K562 (cell line): Measurements from ENCODE around the gene DIPK2A. TPM values are rescaled to one million over a fixed set of nuclear protein-coding genes. Genes with fewer than 3 reads are reported as not detected.

Source experiments
- ATAC-seq: fragments of 200-7000 bp; cut with Tn5 transposase; 3 replicates; pipeline ENCODE4 v1.9.1; 2020; ENCODE audit warnings: moderate library complexity
- BruUV-seq: library from RNA; stranded (reverse); fragments of 400-500 nt; replicated peaks from 2 replicates; lab custom pipeline; 2021; lab: Mats Ljungman, UMichigan
- CTCF ChIA-PET: fragments of 300-600 bp; formaldehyde crosslinking; extraction: SDS; loops from one replicate; lab custom pipeline; 2021; ENCODE audit warnings: low intra/inter-chr PET ratio; lab: Yijun Ruan, JAX
- POLR2A ChIA-PET: fragments of 300-600, 350-650 bp; sonication (Branson Sonifier 250); formaldehyde crosslinking; extraction: SDS; loops from one replicate; lab custom pipeline; 2021; ENCODE audit warnings: antibody characterized with exemption, inconsistent platforms; lab: Yijun Ruan, JAX
- DNase-seq, 4 experiments: peaks; one replicate each; pipeline versions ENCODE4 v3.0.0 to v3.0.0-alpha.2; 2011 to 2018; ENCODE audit warnings: low spot score in 3 of 4, mixed read lengths in 3 of 4; ENCODE audit errors: extremely low read depth in 1 of 4
- FAIRE-seq: peaks from 2 replicates; lab custom pipeline; 2011; peaks lifted over from hg19 to GRCh38; lab: Jason Lieb, UNC
- H2AFZ ChIP-seq: 2 replicates; pipeline ENCODE4 v1.6.0; 2011; ENCODE audit warnings: low read depth, low read length, control low read depth, inconsistent platforms
- H3K27ac ChIP-seq: fragments of 200-600 bp; 3 replicates; pipeline ENCODE4 v1.8.0; 2011; ENCODE audit warnings: low read depth, mild to moderate bottlenecking, control low read depth, inconsistent platforms, low read length, moderate library complexity, mixed read lengths; ENCODE audit errors: extremely low read depth
- H3K27me3 ChIP-seq, 2 experiments: fragments of 300-600 bp in 1 of 2; 2 replicates in 1 of 2; 3 replicates in 1 of 2; pipeline versions ENCODE4 v1.6.0 to v1.8.0; 2011; ENCODE audit warnings: inconsistent platforms in 2 of 2, low read length in 2 of 2, mild to moderate bottlenecking in 1 of 2, mixed read lengths in 1 of 2, moderate library complexity in 1 of 2; ENCODE audit not compliant: control insufficient read depth in 2 of 2, insufficient read depth in 2 of 2
- H3K36me3 ChIP-seq: fragments of 300-600 bp; 3 replicates; pipeline ENCODE4 v1.8.0; 2011; ENCODE audit warnings: mild to moderate bottlenecking, low read length, inconsistent platforms; ENCODE audit not compliant: control insufficient read depth, insufficient read depth
- H3K4me1 ChIP-seq, 2 experiments: fragments of 200-600 bp in 1 of 2; replicated peaks in 1 of 2; 2 replicates in 1 of 2; 3 replicates in 1 of 2; pipeline versions ENCODE4 v1.5.1 to v1.8.0; 2011; ENCODE audit warnings: inconsistent platforms in 2 of 2, low read length in 2 of 2, mild to moderate bottlenecking in 1 of 2, mixed read lengths in 1 of 2, moderate library complexity in 1 of 2; ENCODE audit not compliant: control insufficient read depth in 2 of 2, insufficient read depth in 2 of 2
- H3K4me2 ChIP-seq: 2 replicates; pipeline ENCODE4 v1.6.1; 2011; ENCODE audit warnings: low read length, control low read depth, inconsistent platforms, mixed read lengths; ENCODE audit not compliant: insufficient read depth
- H3K4me3 ChIP-seq: fragments of 200-600 bp; sonication (generic), shearing (Covaris generic); 2 replicates; pipeline ENCODE4 v1.5.1; 2016; ENCODE audit warnings: control low read depth, inconsistent platforms
- H3K79me2 ChIP-seq: fragments of 200-600 bp; 3 replicates; pipeline ENCODE4 v1.8.0; 2011; ENCODE audit warnings: low read length, inconsistent platforms; ENCODE audit not compliant: control insufficient read depth, insufficient read depth
- H3K9ac ChIP-seq, 2 experiments: 2 replicates each; pipeline versions ENCODE4 v1.6.0 to v1.6.1; 2011; ENCODE audit warnings: low read depth in 2 of 2, low read length in 2 of 2, control low read depth in 1 of 2, inconsistent platforms in 1 of 2, mild to moderate bottlenecking in 1 of 2, mixed read lengths in 1 of 2; ENCODE audit not compliant: insufficient read depth in 1 of 2
- H3K9me1 ChIP-seq: one replicate; pipeline ENCODE4 v1.6.0; 2011; ENCODE audit warnings: inconsistent platforms, mild to moderate bottlenecking, low read length, moderate library complexity; ENCODE audit not compliant: control insufficient read depth, insufficient read depth
- H3K9me3 ChIP-seq: replicated peaks from 2 replicates; pipeline ENCODE4 v1.5.1; 2011; ENCODE audit warnings: low read depth, low read length, inconsistent platforms; ENCODE audit not compliant: control insufficient read depth, insufficient read depth
- H4K20me1 ChIP-seq: replicated peaks from 2 replicates; pipeline ENCODE4 v1.6.1; 2011; ENCODE audit warnings: low read length, inconsistent platforms, mixed read lengths; ENCODE audit not compliant: control insufficient read depth, insufficient read depth
- CREB1 ChIP-seq, 2 experiments: sonication (generic) in 1 of 2; formaldehyde crosslinking in 1 of 2; IDR thresholded peaks; 2 replicates each; pipeline versions ENCODE4 v1.6.1 to v1.8.0; 2012 to 2022; ENCODE audit warnings: inconsistent platforms in 1 of 2, mild to moderate bottlenecking in 1 of 2, missing genetic modification reagents in 1 of 2, moderate library complexity in 1 of 2
- LEF1 ChIP-seq: fragments of 450-650 bp; IDR thresholded peaks from 2 replicates; pipeline ENCODE4 v1.6.1; 2016; ENCODE audit warnings: mild to moderate bottlenecking
- NFIC ChIP-seq: fragments of 450-650 bp; IDR thresholded peaks from 2 replicates; pipeline ENCODE4 v1.6.1; 2017; ENCODE audit warnings: mild to moderate bottlenecking, inconsistent platforms
- TEAD1 ChIP-seq, 2 experiments: fragments of 450-650 bp in 1 of 2; sonication (generic) in 1 of 2; formaldehyde crosslinking; IDR thresholded peaks; 2 replicates each; pipeline versions ENCODE4 v1.4.0 to v1.8.0; 2020 to 2022; ENCODE audit warnings: mild to moderate bottlenecking in 2 of 2, missing genetic modification reagents in 1 of 2
- TEAD4 ChIP-seq, 2 experiments: sonication (generic) in 1 of 2; formaldehyde crosslinking in 1 of 2; IDR thresholded peaks; 2 replicates each; pipeline versions ENCODE4 v1.6.1 to v1.8.0; 2012 to 2022; ENCODE audit warnings: borderline replicate concordance in 1 of 2, inconsistent platforms in 1 of 2, low read length in 1 of 2, mild to moderate bottlenecking in 1 of 2, missing genetic modification reagents in 1 of 2
- UBTF ChIP-seq, 2 experiments: IDR thresholded peaks; 2 replicates each; pipeline ENCODE4 v1.6.1; 2012; ENCODE audit warnings: improper control_type of control experiment in 2 of 2, low read depth in 2 of 2, low read length in 2 of 2, borderline replicate concordance in 1 of 2
- ZBTB2 ChIP-seq: fragments of 450-650 bp; IDR thresholded peaks from 2 replicates; pipeline ENCODE4 v1.6.1; 2016; ENCODE audit warnings: antibody characterized with exemption
- ZBTB34 ChIP-seq: fragments of 250-450 bp; sonication (Bioruptor Pico); IDR thresholded peaks from 2 replicates; pipeline ENCODE4 v1.8.0; 2021; ENCODE audit warnings: mild to moderate bottlenecking, moderate library complexity
- ZNF12 ChIP-seq: sonication (generic); formaldehyde crosslinking; IDR thresholded peaks from 2 replicates; pipeline ENCODE4 v1.4.0; 2020; ENCODE audit warnings: mild to moderate bottlenecking, missing genetic modification reagents
- ZNF324 ChIP-seq: fragments of 250-450 bp; sonication (Bioruptor Pico); IDR thresholded peaks from 2 replicates; pipeline ENCODE4 v1.4.0; 2020; ENCODE audit warnings: mild to moderate bottlenecking
- ZNF699 ChIP-seq: fragments of 250-450 bp; sonication (Bioruptor Pico); IDR thresholded peaks from 2 replicates; pipeline ENCODE4 v1.8.0; 2021; ENCODE audit warnings: mild to moderate bottlenecking, moderate library complexity; ENCODE audit not compliant: insufficient replicate concordance
- WGBS: fragments of 100-300 bp; shearing (Covaris generic); methylation state at CpG from one replicate; pipeline ENCODE4 v1.1.6; 2016; ENCODE audit warnings: low coverage, mixed read lengths; ENCODE audit not compliant: insufficient coverage; ENCODE audit errors: missing lambda C conversion rate; 5-methylcytosine and 5-hydroxymethylcytosine counted together
- in situ Hi-C: fragments of 300-500 bp; cut with MboI; formaldehyde crosslinking; loops from 4 replicates; pipeline ENCODE4 v1.15.0; 2018; ENCODE audit warnings: inconsistent platforms, mixed read lengths
- intact Hi-C: fragments of 100-400 bp; cut with micrococcal nuclease; formaldehyde crosslinking; loops from 2 replicates; pipeline ENCODE4 v1.14.2; 2022
- polyA plus RNA-seq, 8 experiments: library from polyadenylated mRNA; depleted of rRNA in 4 of 8; stranded (reverse) in 5 of 8; unstranded in 3 of 8; fragments of >200 nt; fragmentation: Nextera tagmentation in 2 of 8; fragmentation: Illumina TruSeq in 1 of 8; extraction: Ambion mirVana in 2 of 8; extraction: Trizol in 1 of 8; gene quantifications; 2 replicates each; pipeline versions ENCODE4 v1.2.1 to v1.2.3, GENCODE V29; 2011 to 2014; ENCODE audit warnings: inconsistent platforms in 1 of 8, missing spikeins in 1 of 8
- total RNA-seq, 7 experiments: library from RNA; depleted of rRNA in 6 of 7; stranded (reverse); fragments of >200 nt in 6 of 7; fragmentation: Illumina TruSeq in 2 of 7; extraction: Trizol in 2 of 7; gene quantifications; 2 replicates each; pipeline versions ENCODE4 v1.2.1 to v1.2.3, GENCODE V29; 2011 to 2021; ENCODE audit warnings: low replicate concordance in 1 of 7

DIPK2A gene
- total and polyA plus RNA-seq, 9 of the 15 experiments (the other 6 are each of a cell fraction or from before 2014, with no cell fraction given), result 3.3 to 15.7 (median 7.8) TPM

GRCh38 chr3:143972155-143972504 is 507 bp downstream of the DIPK2A start (continued):
- TF ChIP-seq TEAD4 (IDR thresholded peaks at IDR 0.05; ENCODE audit: low read length) (no peak), TEAD4 (CRISPR knock-in tag; IDR thresholded peaks at IDR 0.05; ENCODE audit: borderline replicate concordance) (0 out of 2 replicates have a peak, but pooled peaks have one; percentile 80), ZBTB2 (no peak), ZNF324 (no peak), LEF1 (no peak), ZNF699 (no peak)

GRCh38 chr3:143972505-143973258 is 1.1 kb downstream of the DIPK2A start:
- no peaks in the 10 kb centered on the region for H4K20me1 ChIP-seq
- ChIA-PET CTCF (no interaction called here), POLR2A (interaction anchor here (0.6 to 1.8 kb wide), 10 partner anchors 8 to 262 kb away, joined by 3 to 8 read pairs (median 3); no protein-coding TSS in a partner anchor)
- H2AFZ ChIP-seq, result peak overlapping the region; percentile 98
- H3K4me3 ChIP-seq, result peak overlapping the region; percentile 77
- peak; percentile 86 for FAIRE-seq
- no TSS peak for BruUV-seq
- 1% methylated on average over 56 of the region's 83 CpGs for WGBS
- H3K36me3 ChIP-seq, result no peaks in the 10 kb centered on the region
- peaks cover 53% of the 10 kb centered on the region for H3K79me2 ChIP-seq
- in situ Hi-C loops, result no loop called here
- peak overlapping the region; percentile 86 to 99 for H3K9ac ChIP-seq
- H3K4me2 ChIP-seq, result peak overlapping the region; percentile 83
- no peaks in the 10 kb centered on the region for H3K9me1 ChIP-seq
- peak; percentile 57 for ATAC-seq
- intact Hi-C loops, result loop anchor here (5.0 to 10.0 kb wide), 2 partner anchors 140 to 312 kb away; no protein-coding TSS in a partner anchor
- peak; percentile 21 to 77 (median 36) for DNase-seq
- no peaks in the 10 kb centered on the region for H3K27me3 ChIP-seq
- peaks cover 4 to 19% of the 10 kb centered on the region in 2 experiments; a peak in 4 of 5 replicates for H3K4me1 ChIP-seq
- H3K9me3 ChIP-seq, result no peaks in the 10 kb centered on the region
- peak overlapping the region; percentile 97 for H3K27ac ChIP-seq
- peak; percentile 94 to 96 for TF ChIP-seq UBTF (IDR thresholded peaks at IDR 0.05; ENCODE audit: borderline replicate concordance in 1 of 2, low read depth in 2 of 2, low read length in 2 of 2)
- TF ChIP-seq TEAD1 (CRISPR knock-in tag; IDR thresholded peaks at IDR 0.05), result peak in 1 of 2 experiments; percentile 30; a peak in 1 of 4 replicates
- TF ChIP-seq NFIC, result 0 out of 2 replicates have a peak, but pooled peaks have one; percentile 7
- TF ChIP-seq ZNF12 (CRISPR knock-in tag), result no peak; the same call in 1 of the 2 replicates
- TF ChIP-seq ZBTB34, result no peak
- TF ChIP-seq CREB1 (IDR thresholded peaks at IDR 0.05), result 0 out of 2 replicates have a peak, but pooled peaks have one; percentile 7
- peak; percentile 56; the same call in 1 of the 2 replicates for TF ChIP-seq CREB1 (CRISPR knock-in tag; IDR thresholded peaks at IDR 0.05)
